Loucy (cell line): Measurements from ENCODE around the gene TAF4.

Source experiments
- H2AFZ ChIP-seq: fragments of 200-600 bp; sonication (generic); 2 replicates; pipeline ENCODE4 v1.6.0; 2016; ENCODE audit warnings: antibody characterized with exemption, mild to moderate bottlenecking, low read length, moderate library complexity
- H3F3A ChIP-seq: fragments of 200-600 bp; 2 replicates; pipeline ENCODE4 v1.6.0; 2016; ENCODE audit warnings: antibody characterized with exemption, low read depth, mild to moderate bottlenecking
- H3K27me3 ChIP-seq: fragments of 200-600 bp; sonication (generic); 2 replicates; pipeline ENCODE4 v1.6.1; 2014; ENCODE audit warnings: low read length, mild to moderate bottlenecking; ENCODE audit not compliant: insufficient read depth, poor library complexity, severe bottlenecking
- H3K36me3 ChIP-seq: fragments of 200-600 bp; sonication (generic); 2 replicates; pipeline ENCODE4 v1.6.1; 2016; ENCODE audit warnings: low read length; ENCODE audit not compliant: insufficient read depth
- H3K4me1 ChIP-seq: fragments of 200-600 bp; sonication (generic); 2 replicates; pipeline ENCODE4 v1.5.1; 2014; ENCODE audit warnings: low read length, mild to moderate bottlenecking; ENCODE audit not compliant: insufficient read depth, poor library complexity, severe bottlenecking
- H3K4me2 ChIP-seq: fragments of 200-600 bp; sonication (generic); 2 replicates; pipeline ENCODE4 v1.6.0; 2014; ENCODE audit warnings: antibody characterized with exemption, low read length, low read depth, mild to moderate bottlenecking; ENCODE audit not compliant: poor library complexity, severe bottlenecking
- H3K4me3 ChIP-seq: fragments of 200-600 bp; sonication (generic); 2 replicates; pipeline ENCODE4 v1.5.1; 2014; ENCODE audit warnings: low read length, mild to moderate bottlenecking, mixed read lengths; ENCODE audit not compliant: poor library complexity, severe bottlenecking
- H3K79me2 ChIP-seq: fragments of 200-600 bp; sonication (generic); 2 replicates; pipeline ENCODE4 v1.6.1; 2014; ENCODE audit warnings: low read length; ENCODE audit not compliant: insufficient read depth
- H3K9ac ChIP-seq: fragments of 200-600 bp; sonication (generic); 2 replicates; pipeline ENCODE4 v1.6.0; 2014; ENCODE audit warnings: mild to moderate bottlenecking, low read depth, low read length, moderate library complexity; ENCODE audit not compliant: poor library complexity, severe bottlenecking
- H3K9me2 ChIP-seq: fragments of 200-600 bp; sonication (generic); replicated peaks from 2 replicates; pipeline ENCODE4 v1.6.1; 2016; ENCODE audit warnings: low read depth, low read length, mixed read lengths
- H3K9me3 ChIP-seq: fragments of 200-600 bp; sonication (generic); 2 replicates; pipeline ENCODE4 v1.6.1; 2014; ENCODE audit warnings: mild to moderate bottlenecking, antibody characterized with exemption, low read length, low read depth; ENCODE audit not compliant: insufficient read depth
- H4K20me1 ChIP-seq: fragments of 200-600 bp; sonication (generic); 2 replicates; pipeline ENCODE4 v1.6.0; 2014; ENCODE audit warnings: antibody characterized with exemption, low read length, mild to moderate bottlenecking; ENCODE audit not compliant: insufficient read depth, poor library complexity, severe bottlenecking
- CTCF ChIP-seq: fragments of 200-600 bp; sonication (generic); conservative IDR thresholded peaks from 2 replicates; pipeline ENCODE4 v1.5.1; 2014; ENCODE audit warnings: mild to moderate bottlenecking, antibody characterized with exemption, low read length
- EZH2phosphoT487 ChIP-seq: fragments of 200-600 bp; IDR thresholded peaks from 2 replicates; pipeline ENCODE4 v1.6.1; 2018; ENCODE audit warnings: antibody characterized with exemption, mild to moderate bottlenecking, moderate library complexity, borderline replicate concordance

Gene TAF4, protein sequence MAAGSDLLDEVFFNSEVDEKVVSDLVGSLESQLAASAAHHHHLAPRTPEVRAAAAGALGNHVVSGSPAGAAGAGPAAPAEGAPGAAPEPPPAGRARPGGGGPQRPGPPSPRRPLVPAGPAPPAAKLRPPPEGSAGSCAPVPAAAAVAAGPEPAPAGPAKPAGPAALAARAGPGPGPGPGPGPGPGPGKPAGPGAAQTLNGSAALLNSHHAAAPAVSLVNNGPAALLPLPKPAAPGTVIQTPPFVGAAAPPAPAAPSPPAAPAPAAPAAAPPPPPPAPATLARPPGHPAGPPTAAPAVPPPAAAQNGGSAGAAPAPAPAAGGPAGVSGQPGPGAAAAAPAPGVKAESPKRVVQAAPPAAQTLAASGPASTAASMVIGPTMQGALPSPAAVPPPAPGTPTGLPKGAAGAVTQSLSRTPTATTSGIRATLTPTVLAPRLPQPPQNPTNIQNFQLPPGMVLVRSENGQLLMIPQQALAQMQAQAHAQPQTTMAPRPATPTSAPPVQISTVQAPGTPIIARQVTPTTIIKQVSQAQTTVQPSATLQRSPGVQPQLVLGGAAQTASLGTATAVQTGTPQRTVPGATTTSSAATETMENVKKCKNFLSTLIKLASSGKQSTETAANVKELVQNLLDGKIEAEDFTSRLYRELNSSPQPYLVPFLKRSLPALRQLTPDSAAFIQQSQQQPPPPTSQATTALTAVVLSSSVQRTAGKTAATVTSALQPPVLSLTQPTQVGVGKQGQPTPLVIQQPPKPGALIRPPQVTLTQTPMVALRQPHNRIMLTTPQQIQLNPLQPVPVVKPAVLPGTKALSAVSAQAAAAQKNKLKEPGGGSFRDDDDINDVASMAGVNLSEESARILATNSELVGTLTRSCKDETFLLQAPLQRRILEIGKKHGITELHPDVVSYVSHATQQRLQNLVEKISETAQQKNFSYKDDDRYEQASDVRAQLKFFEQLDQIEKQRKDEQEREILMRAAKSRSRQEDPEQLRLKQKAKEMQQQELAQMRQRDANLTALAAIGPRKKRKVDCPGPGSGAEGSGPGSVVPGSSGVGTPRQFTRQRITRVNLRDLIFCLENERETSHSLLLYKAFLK

DNA sequence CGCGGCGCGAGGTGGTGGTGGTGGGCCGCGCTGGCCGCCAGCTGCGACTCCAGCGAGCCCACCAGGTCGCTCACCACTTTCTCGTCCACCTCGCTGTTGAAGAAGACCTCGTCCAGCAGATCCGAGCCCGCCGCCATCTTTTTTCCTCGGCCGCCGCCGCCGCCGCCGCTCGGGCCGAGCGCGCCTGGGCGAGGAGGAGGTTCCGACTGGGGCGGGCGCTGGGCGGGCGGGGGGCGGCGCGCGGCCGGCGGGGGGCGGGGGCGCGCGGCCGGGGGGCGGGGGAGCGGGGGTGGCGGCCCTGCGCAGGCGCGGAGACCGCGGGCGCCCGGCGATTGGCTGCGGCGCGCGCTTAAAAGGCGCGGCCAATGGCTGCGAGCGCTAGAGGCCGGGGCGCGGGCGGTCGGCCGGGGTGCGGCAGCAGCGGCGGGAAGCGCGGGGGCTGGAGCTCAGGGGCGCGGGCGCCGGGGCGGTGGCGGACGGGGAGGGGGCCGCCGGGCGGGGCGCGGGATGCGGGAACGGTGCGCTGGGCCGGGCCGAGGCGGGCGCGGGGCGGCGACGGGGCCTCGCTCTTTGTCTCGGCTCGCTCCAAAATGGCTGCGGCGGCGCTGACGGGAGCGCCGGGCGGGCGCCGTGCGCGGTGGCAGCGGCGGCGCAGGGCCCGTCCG is at the start of gene TAF4:
Gene TAF4 (minus strand): TSS at position 208 of the 665 bp plus-strand sequence. CDS start 71 bp downstream, at position 137.
- Histone ChIP-seq H3K4me3 (peak within 1 kb of the TSS; percentile 83), H3K79me2 (peaks cover 52% of the 10 kb centered on the region), H3K27me3 (no peaks in the 10 kb centered on the region), H3K9ac (peak within 1 kb of the TSS; percentile 88), H2AFZ (peak within 1 kb of the TSS; percentile 64), H3K4me1 (peaks cover 53% of the 10 kb centered on the region), H3K36me3 (no peaks in the 10 kb centered on the region), H3K9me3 (no peaks in the 10 kb centered on the region), H3F3A (peaks cover 4% of the 10 kb centered on the region; the same call in 1 of the 2 replicates), H3K9me2 (no peaks in the 10 kb centered on the region), H3K4me2 (peak within 1 kb of the TSS; percentile 95), H4K20me1 (peaks cover 36% of the 10 kb centered on the region)
- TF ChIP-seq EZH2phosphoT487 (no peak), CTCF (no peak)

- H3K4me1 ChIP-seq, result peaks cover 30% of the 10 kb centered on the region
- no peaks in the 10 kb centered on the region for H4K20me1 ChIP-seq
- no peaks in the 10 kb centered on the region for H3K9me2 ChIP-seq
- no peaks in the 10 kb centered on the region for H3K36me3 ChIP-seq
- peaks cover 2% of the 10 kb centered on the region; the same call in 1 of the 2 replicates for H3F3A ChIP-seq
- H3K9ac ChIP-seq, result no peak overlapping the region
- H3K9me3 ChIP-seq, result no peaks in the 10 kb centered on the region; the same call in 1 of the 2 replicates
- TF ChIP-seq EZH2phosphoT487 (no peak), CTCF (no peak)
- H3K27me3 ChIP-seq, result no peaks in the 10 kb centered on the region
- H3K79me2 ChIP-seq, result no peaks in the 10 kb centered on the region
- H2AFZ ChIP-seq, result no peak overlapping the region
- H3K4me3 ChIP-seq, result no peak overlapping the region
- no peak overlapping the region for H3K4me2 ChIP-seq
These were observed 49.2 kb upstream of the TAF4 start for GRCh38 chr20:62114894-62115293.

DNA sequence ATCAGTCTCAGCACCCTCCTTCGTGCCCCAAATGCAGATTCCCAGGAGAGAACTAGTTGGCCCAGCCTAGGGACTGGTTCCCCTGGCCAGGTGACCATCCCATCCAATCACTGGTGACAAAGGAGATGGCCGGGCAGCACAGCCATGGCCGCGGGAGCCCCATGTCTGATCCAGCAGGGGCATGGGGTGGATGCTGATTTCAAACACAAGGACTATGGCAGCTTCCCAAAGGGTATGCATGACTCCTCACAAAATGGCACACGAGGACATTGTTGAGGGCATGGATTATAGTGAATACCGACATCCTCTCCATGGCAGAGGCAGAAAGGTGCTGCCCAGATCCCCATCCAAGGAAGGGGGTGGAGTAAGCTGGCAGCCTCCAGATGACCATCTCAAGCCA is 46.7 kb upstream of the TAF4 start:
- Histone ChIP-seq H2AFZ (no peak overlapping the region), H3K27me3 (no peaks in the 10 kb centered on the region), H3K4me2 (no peak overlapping the region), H3K4me3 (no peak overlapping the region), H3K9me3 (peaks cover 9% of the 10 kb centered on the region; the same call in 1 of the 2 replicates), H3F3A (no peaks in the 10 kb centered on the region), H3K9me2 (no peaks in the 10 kb centered on the region), H3K36me3 (no peaks in the 10 kb centered on the region), H3K4me1 (peaks cover 7% of the 10 kb centered on the region), H3K79me2 (no peaks in the 10 kb centered on the region), H3K9ac (no peak overlapping the region), H4K20me1 (no peaks in the 10 kb centered on the region)
- TF ChIP-seq CTCF (no peak), EZH2phosphoT487 (no peak)
